ENCODE results near the gene EED.

Gene EED

GRCh38 chr11:86244522-86245368 is at the start of gene EED:
EED (plus strand) TSS chr11:86244753; CDS start chr11:86245230, 477 bp downstream.
- DNase-seq (ENCODE audit: low read depth in 3 of 3), result peak; percentile 89 to 95 (median 93)

- no peak for DNase-seq (ENCODE audit: low read depth in 3 of 3)
These were observed 49.6 kb upstream of the EED start for GRCh38 chr11:86194998-86195397.

GRCh38 chr11:86196085-86196696 is 48.4 kb upstream of the EED start:
- DNase-seq (ENCODE audit: low read depth in 3 of 3), result no peak

GRCh38 chr11:86196913-86197312 is 47.6 kb upstream of the EED start:
- DNase-seq (ENCODE audit: low read depth in 3 of 3), result no peak

GRCh38 chr11:86197448-86197847 is 47.1 kb upstream of the EED start:
- DNase-seq (ENCODE audit: low read depth in 3 of 3), result no peak

- DNase-seq (ENCODE audit: low read depth in 3 of 3), result no peak
These were observed 46.4 kb upstream of the EED start for GRCh38 chr11:86198139-86198538.

GRCh38 chr11:86199354-86199753 is 45.2 kb upstream of the EED start:
- no peak for DNase-seq (ENCODE audit: low read depth in 3 of 3)

GRCh38 chr11:86201371-86201884 is 43.1 kb upstream of the EED start:
- DNase-seq (ENCODE audit: low read depth in 3 of 3), result no peak

GRCh38 chr11:86202013-86202336 is 42.6 kb upstream of the EED start:
- DNase-seq (ENCODE audit: low read depth in 3 of 3), result no peak

GRCh38 chr11:86204356-86204755 is 40.2 kb upstream of the EED start:
- DNase-seq (ENCODE audit: low read depth in 3 of 3), result no peak

- no peak for DNase-seq (ENCODE audit: low read depth in 3 of 3)
These were observed 38.9 kb upstream of the EED start for GRCh38 chr11:86205421-86206336.

GRCh38 chr11:86206337-86206695 is 38.2 kb upstream of the EED start:
- DNase-seq (ENCODE audit: low read depth in 3 of 3), result no peak

GRCh38 chr11:86207413-86207812 is 37.1 kb upstream of the EED start:
- DNase-seq (ENCODE audit: low read depth in 3 of 3), result no peak

- DNase-seq (ENCODE audit: low read depth in 3 of 3), result no peak
These were observed 36.0 kb upstream of the EED start for GRCh38 chr11:86208572-86208971.

GRCh38 chr11:86209806-86210657 is 34.5 kb upstream of the EED start:
- DNase-seq (ENCODE audit: low read depth in 3 of 3), result no peak

GRCh38 chr11:86210898-86211297 is 33.7 kb upstream of the EED start:
- DNase-seq (ENCODE audit: low read depth in 3 of 3), result no peak

GRCh38 chr11:86211619-86212018 is 32.9 kb upstream of the EED start:
- no peak for DNase-seq (ENCODE audit: low read depth in 3 of 3)

- no peak for DNase-seq (ENCODE audit: low read depth in 3 of 3)
These were observed 32.4 kb upstream of the EED start for GRCh38 chr11:86212019-86212611.

GRCh38 chr11:86214710-86215109 is 29.8 kb upstream of the EED start:
- peak; percentile 53 to 81 (median 68) for DNase-seq (ENCODE audit: low read depth in 3 of 3)

GRCh38 chr11:86218125-86219084 is 26.1 kb upstream of the EED start:
- DNase-seq (ENCODE audit: low read depth in 3 of 3), result peak in 2 of 3 experiments; percentile 31 to 63

Data from stimulated activated CD4-positive, alpha-beta T cell treated with anti-CD3 and anti-CD28 coated beads, TNF-alpha, amount 100 ng/mL, for 24 hours (primary cell).